ENCODE results near the gene SPEM2. TPM values are rescaled to one million over a fixed set of nuclear protein-coding genes. Genes with fewer than 3 reads are reported as not detected.

SPEM2 gene
- total RNA-seq, 2 donors from 2014 or later: not detected

- intact Hi-C loops (cut with DNase I, micrococcal nuclease): no loop called here
- DNase-seq (no peak), ATAC-seq (no peak)
Observed at GRCh38 chr17:7417056-7417655, 8.3 kb upstream of the SPEM2 start.

- intact Hi-C loops (cut with DNase I, micrococcal nuclease): no loop called here
- ATAC-seq (no peak), DNase-seq (no peak)
Observed at GRCh38 chr17:7418472-7419152, 6.8 kb upstream of the SPEM2 start.

- DNase-seq (no peak), ATAC-seq (no peak)
- intact Hi-C loops (cut with DNase I, micrococcal nuclease): no loop called here
Observed at GRCh38 chr17:7419819-7420610, 5.4 kb upstream of the SPEM2 start, which contains the start of gene SPEM1. SPEM1 (plus strand) TSS chr17:7420324; CDS start chr17:7420385, 61 bp downstream.

GRCh38 chr17:7421186-7421585 is 4.2 kb upstream of the SPEM2 start:
- intact Hi-C loops (cut with DNase I, micrococcal nuclease): no loop called here
- DNase-seq (no peak), ATAC-seq (no peak)

- no peak for DNase-seq
- ATAC-seq: no peak
- intact Hi-C loops (cut with DNase I, micrococcal nuclease): no loop called here
Observed at GRCh38 chr17:7423679-7424078, 1.7 kb upstream of the SPEM2 start.

- ATAC-seq: no peak
- intact Hi-C loops (cut with DNase I, micrococcal nuclease): no loop called here
- no peak for DNase-seq
Observed at GRCh38 chr17:7425756-7426155, 340 bp downstream of the SPEM2 start.

GRCh38 chr17:7426203-7426863 is 917 bp downstream of the SPEM2 start:
- DNase-seq (no peak), ATAC-seq (no peak)
- intact Hi-C loops (cut with DNase I, micrococcal nuclease): no loop called here

GRCh38 chr17:7426896-7427489 is 1.6 kb downstream of the SPEM2 start:
- intact Hi-C loops (cut with DNase I, micrococcal nuclease): no loop called here
- no peak for DNase-seq
- ATAC-seq: no peak

GRCh38 chr17:7427549-7427948 is 2.1 kb downstream of the SPEM2 start:
- intact Hi-C loops (cut with DNase I, micrococcal nuclease): no loop called here
- ATAC-seq (no peak), DNase-seq (no peak)

- intact Hi-C loops (cut with DNase I, micrococcal nuclease): no loop called here
- ATAC-seq: no peak
- DNase-seq: no peak
Observed at GRCh38 chr17:7428557-7428956, 3.1 kb downstream of the SPEM2 start, which contains the start of gene SPEM3. SPEM3 (plus strand) TSS chr17:7428857; CDS start chr17:7428903, 46 bp downstream.

GRCh38 chr17:7429722-7430121 is 4.3 kb downstream of the SPEM2 start:
- ATAC-seq (no peak), DNase-seq (no peak)
- intact Hi-C loops (cut with DNase I, micrococcal nuclease): loop anchor here in 1 of 2 donors (10.0 kb wide), 1 partner anchor 75 kb away; the partner anchor contains the start of genes KCTD11 and TMEM95

GRCh38 chr17:7431231-7431630 is 5.8 kb downstream of the SPEM2 start:
- intact Hi-C loops (cut with DNase I, micrococcal nuclease): loop anchor here in 1 of 2 donors (10.0 kb wide), 1 partner anchor 76 kb away; the partner anchor contains the start of genes KCTD11 and TMEM95
- ATAC-seq (no peak), DNase-seq (no peak)

GRCh38 chr17:7432296-7432695 is 6.9 kb downstream of the SPEM2 start:
- ATAC-seq: no peak
- DNase-seq: no peak
- intact Hi-C loops (cut with DNase I, micrococcal nuclease): loop anchor here in 1 of 2 donors (10.0 kb wide), 1 partner anchor 77 kb away; the partner anchor contains the start of genes KCTD11 and TMEM95

- DNase-seq: peak; percentile 61 to 75
- intact Hi-C loops (cut with DNase I, micrococcal nuclease): loop anchor here in 1 of 2 donors (10.0 kb wide), 1 partner anchor 81 kb away; the partner anchor contains the start of genes KCTD11 and TMEM95
- peak; percentile 43 for ATAC-seq
Observed at GRCh38 chr17:7435676-7436555, 10.5 kb downstream of the SPEM2 start.

- ATAC-seq (peak; percentile 72), DNase-seq (peak; percentile 74 to 87)
- intact Hi-C loops (cut with DNase I, micrococcal nuclease): loop anchor here in 1 of 2 donors (10.0 kb wide), 1 partner anchor 82 kb away; the partner anchor contains the start of genes KCTD11 and TMEM95
Observed at GRCh38 chr17:7436556-7437368, 11.3 kb downstream of the SPEM2 start.

- ATAC-seq: no peak
- DNase-seq: no peak
- intact Hi-C loops (cut with DNase I, micrococcal nuclease): loop anchor here in 1 of 2 donors (10.0 kb wide), 1 partner anchor 83 kb away; the partner anchor contains the start of genes KCTD11 and TMEM95
Observed at GRCh38 chr17:7437369-7437863, 12.0 kb downstream of the SPEM2 start.

Measured in left colon (tissue), 2 donors.